ENCODE measurements around the gene LCK.

Gene LCK

GRCh38 chr1:32247983-32248889, 2.8 kb upstream of the LCK start:
- TF ChIP-seq CTCF (IDR thresholded peaks at IDR 0.05; ENCODE audit: low read length) (peak; percentile 93), EZH2phosphoT487 (IDR thresholded peaks at IDR 0.05; ENCODE audit: low read length) (no peak), EZH2 (optimal IDR thresholded peaks at IDR 0.05; ENCODE audit: low read depth, low read length) (no peak)
- Histone ChIP-seq H3K27me3 (replicated peaks; ENCODE audit: insufficient read depth, low read length) (no peaks in the 10 kb centered on the region), H3K4me2 (ENCODE audit: low read depth, low read length) (peak overlapping the region; percentile 33; the same call in 1 of the 2 replicates), H3K9me3 (replicated peaks; ENCODE audit: insufficient read depth, low read length) (no peaks in the 10 kb centered on the region), H4K20me1 (ENCODE audit: insufficient read depth, low read length) (no peaks in the 10 kb centered on the region), H3K79me2 (ENCODE audit: low read length) (no peaks in the 10 kb centered on the region), H3K27ac (ENCODE audit: low read length) (peak overlapping the region; percentile 99; the same call in 1 of the 2 replicates), H3F3A (ENCODE audit: insufficient read depth, low read length) (peaks cover 24% of the 10 kb centered on the region), H2AFZ (ENCODE audit: low read length) (peak overlapping the region; percentile 69), H3K9me2 (replicated peaks; ENCODE audit: insufficient read depth, low read length) (no peaks in the 10 kb centered on the region), H3K36me3 (replicated peaks; ENCODE audit: insufficient read depth, low read length) (no peaks in the 10 kb centered on the region), H3K9ac (ENCODE audit: low read length) (peak overlapping the region; percentile 18; the same call in 1 of the 2 replicates), H3K4me1 (ENCODE audit: low read length) (peaks cover 34% of the 10 kb centered on the region), H3K4me3 (ENCODE audit: low read length) (no peak overlapping the region)
- peak; percentile 86 for DNase-seq

GRCh38 chr1:32249831-32250525, 1.1 kb upstream of the LCK start:
- peak overlapping the region; percentile 67 for H2AFZ ChIP-seq (ENCODE audit: low read length)
- H3K4me1 ChIP-seq (ENCODE audit: low read length): peaks cover 41% of the 10 kb centered on the region
- H3K4me2 ChIP-seq (ENCODE audit: low read depth, low read length): peak overlapping the region; percentile 93

More at GRCh38 chr1:32249831-32250525, 1.1 kb upstream of the LCK start:
- TF ChIP-seq CTCF (IDR thresholded peaks at IDR 0.05; ENCODE audit: low read length) (no peak), EZH2phosphoT487 (IDR thresholded peaks at IDR 0.05; ENCODE audit: low read length) (no peak), EZH2 (optimal IDR thresholded peaks at IDR 0.05; ENCODE audit: low read depth, low read length) (no peak)
- Histone ChIP-seq H3K9me2 (replicated peaks; ENCODE audit: insufficient read depth, low read length) (no peaks in the 10 kb centered on the region), H3K27me3 (replicated peaks; ENCODE audit: insufficient read depth, low read length) (no peaks in the 10 kb centered on the region), H3F3A (ENCODE audit: insufficient read depth, low read length) (peaks cover 24% of the 10 kb centered on the region), H4K20me1 (ENCODE audit: insufficient read depth, low read length) (no peaks in the 10 kb centered on the region), H3K9me3 (replicated peaks; ENCODE audit: insufficient read depth, low read length) (no peaks in the 10 kb centered on the region), H3K9ac (ENCODE audit: low read length) (peak overlapping the region; percentile 86), H3K79me2 (ENCODE audit: low read length) (no peaks in the 10 kb centered on the region), H3K36me3 (replicated peaks; ENCODE audit: insufficient read depth, low read length) (no peaks in the 10 kb centered on the region), H3K27ac (ENCODE audit: low read length) (peak overlapping the region; percentile 99), H3K4me3 (ENCODE audit: low read length) (peak overlapping the region; percentile 56)
- peak; percentile 97 for DNase-seq

Data from MM.1S (cell line).